Caco-2 (cell line): ENCODE results near the gene CNDP2. TPM values are rescaled to one million over a fixed set of nuclear protein-coding genes. Genes with fewer than 3 reads are reported as not detected.

Source experiments
- BruUV-seq: library from RNA; stranded (reverse); fragments of 400-500 nt; replicated peaks from 2 replicates; lab custom pipeline; 2021; lab: Mats Ljungman, UMichigan
- CTCF ChIA-PET: fragments of 300-600 bp; sonication (Branson Sonifier 250); formaldehyde crosslinking; loops from one replicate; lab custom pipeline; 2022; ENCODE audit warnings: antibody characterized with exemption; lab: Charles Lee
- POLR2A ChIA-PET: fragments of 300-600 bp; sonication (Branson Sonifier 250); formaldehyde crosslinking; loops from one replicate; lab custom pipeline; 2022; ENCODE audit warnings: antibody characterized with exemption; lab: Charles Lee
- DNase-seq, 2 experiments: peaks; one replicate each; pipeline versions ENCODE4 v3.0.0 to v3.0.0-alpha.2; 2020 to 2022
- H3K27me3 ChIP-seq: replicated peaks from 2 replicates; pipeline ENCODE4 v1.6.0; 2011; ENCODE audit warnings: low read length; ENCODE audit not compliant: control insufficient read depth, insufficient read depth
- H3K36me3 ChIP-seq: 2 replicates; pipeline ENCODE4 v1.5.1; 2011; ENCODE audit warnings: low read length; ENCODE audit not compliant: control insufficient read depth, insufficient read depth
- H3K4me1 ChIP-seq: fragments of 250-450 bp; sonication (Bioruptor Pico); 2 replicates; pipeline ENCODE4 v1.5.1; 2020; ENCODE audit warnings: mild to moderate bottlenecking
- H3K4me3 ChIP-seq: 2 replicates; pipeline ENCODE4 v1.5.1; 2011; ENCODE audit warnings: low read depth, mild to moderate bottlenecking, control low read depth, low read length
- H3K9me3 ChIP-seq: fragments of 250-450 bp; sonication (Bioruptor Pico); 2 replicates; pipeline ENCODE4 v1.5.1; 2020; ENCODE audit warnings: mild to moderate bottlenecking, moderate library complexity
- H3K27ac Mint-ChIP-seq: one replicate; pipeline ENCODE4 v1.8.0; 2022; ENCODE audit warnings: mixed read lengths; ENCODE audit not compliant: unreplicated experiment
- H3K27me3 Mint-ChIP-seq: one replicate; pipeline ENCODE4 v1.8.0; 2022; ENCODE audit warnings: mixed read lengths; ENCODE audit not compliant: insufficient read depth, unreplicated experiment
- H3K36me3 Mint-ChIP-seq: one replicate; pipeline ENCODE4 v1.8.0; 2022; ENCODE audit warnings: mild to moderate bottlenecking, mixed read lengths; ENCODE audit not compliant: insufficient read depth, unreplicated experiment
- H3K4me1 Mint-ChIP-seq: one replicate; pipeline ENCODE4 v1.8.0; 2022; ENCODE audit warnings: low read depth, mixed read lengths; ENCODE audit not compliant: unreplicated experiment
- H3K4me3 Mint-ChIP-seq: one replicate; pipeline ENCODE4 v1.8.0; 2022; ENCODE audit warnings: mild to moderate bottlenecking, moderate library complexity, mixed read lengths; ENCODE audit not compliant: unreplicated experiment
- H3K9me3 Mint-ChIP-seq: one replicate; pipeline ENCODE4 v1.8.0; 2022; ENCODE audit warnings: mixed read lengths; ENCODE audit not compliant: unreplicated experiment
- CTCF ChIP-seq, 2 experiments: fragments of 200-600 bp in 1 of 2; IDR thresholded peaks; 1 replicate in 1 of 2; 2 replicates in 1 of 2; pipeline versions ENCODE4 v1.5.1 to v1.8.0; 2011 to 2022; ENCODE audit warnings: antibody characterized with exemption in 1 of 2, control low read depth in 1 of 2, inconsistent platforms in 1 of 2, low read depth in 1 of 2, low read length in 1 of 2, mild to moderate bottlenecking in 1 of 2, moderate library complexity in 1 of 2; ENCODE audit not compliant: insufficient read depth in 1 of 2, severe bottlenecking in 1 of 2, unreplicated experiment in 1 of 2
- intact Hi-C: fragments of 100-400 bp; cut with micrococcal nuclease; formaldehyde crosslinking; loops from one replicate; pipeline ENCODE4 v1.10.0; 2022; ENCODE audit not compliant: unreplicated experiment
- total RNA-seq: library from RNA; stranded (reverse); gene quantifications from 2 replicates; pipeline ENCODE4 v1.2.3, GENCODE V29; 2022

CNDP2 gene
- total RNA-seq, 1 experiment from 2014 or later: 113 TPM

GRCh38 chr18:74513149-74513882 lies 17.2 kb downstream of the CNDP2 start:
- Histone ChIP-seq H3K4me3 (no peak overlapping the region), H3K27me3 (no peaks in the 10 kb centered on the region), H3K9me3 (no peaks in the 10 kb centered on the region), H3K36me3 (peaks cover 1% of the 10 kb centered on the region; the same call in 1 of the 2 replicates), H3K4me1 (peaks cover 42% of the 10 kb centered on the region)
- DNase-seq: no peak
- peaks cover 6% of the 10 kb centered on the region for H3K4me1 Mint-ChIP-seq
- H3K27me3 Mint-ChIP-seq: no peaks in the 10 kb centered on the region
- H3K36me3 Mint-ChIP-seq: peaks cover 23% of the 10 kb centered on the region
- CTCF ChIA-PET: no interaction called here
- intact Hi-C loops: no loop called here
- POLR2A ChIA-PET: no interaction called here
- BruUV-seq: no TSS peak
- H3K9me3 Mint-ChIP-seq: no peaks in the 10 kb centered on the region
- TF ChIP-seq CTCF (IDR thresholded peaks at IDR 0.05; ENCODE audit: insufficient read depth in 1 of 2, low read depth in 1 of 2, low read length in 1 of 2, severe bottlenecking in 1 of 2, unreplicated experiment in 1 of 2): no peak
- no peak overlapping the region for H3K4me3 Mint-ChIP-seq
- no peak overlapping the region for H3K27ac Mint-ChIP-seq

GRCh38 chr18:74513883-74514205 lies 17.7 kb downstream of the CNDP2 start:
- ChIA-PET CTCF (no interaction called here), POLR2A (no interaction called here)
- H3K4me3 ChIP-seq: no peak overlapping the region
- H3K36me3 ChIP-seq: peaks cover 1% of the 10 kb centered on the region; the same call in 1 of the 2 replicates
- Mint-ChIP-seq H3K9me3 (no peaks in the 10 kb centered on the region), H3K4me3 (no peak overlapping the region), H3K36me3 (peaks cover 25% of the 10 kb centered on the region), H3K4me1 (peaks cover 6% of the 10 kb centered on the region), H3K27me3 (no peaks in the 10 kb centered on the region), H3K27ac (no peak overlapping the region)
- TF ChIP-seq CTCF (IDR thresholded peaks at IDR 0.05; ENCODE audit: insufficient read depth in 1 of 2, low read depth in 1 of 2, low read length in 1 of 2, severe bottlenecking in 1 of 2, unreplicated experiment in 1 of 2): no peak
- peaks cover 38% of the 10 kb centered on the region for H3K4me1 ChIP-seq
- H3K9me3 ChIP-seq: no peaks in the 10 kb centered on the region
- DNase-seq: no peak
- intact Hi-C loops: no loop called here
- no TSS peak for BruUV-seq
- H3K27me3 ChIP-seq: no peaks in the 10 kb centered on the region

GRCh38 chr18:74514860-74515495 lies 18.8 kb downstream of the CNDP2 start:
- BruUV-seq: no TSS peak
- DNase-seq: no peak

More at GRCh38 chr18:74514860-74515495, 18.8 kb downstream of the CNDP2 start:
- ChIA-PET CTCF (interaction anchor here (0.9 kb wide), 1 partner anchor 37 kb away, joined by 3 read pairs; no protein-coding TSS in a partner anchor), POLR2A (no interaction called here)
- Histone ChIP-seq H3K9me3 (no peaks in the 10 kb centered on the region), H3K27me3 (no peaks in the 10 kb centered on the region), H3K4me3 (no peak overlapping the region), H3K36me3 (peaks cover 1% of the 10 kb centered on the region; the same call in 1 of the 2 replicates), H3K4me1 (peaks cover 33% of the 10 kb centered on the region)
- intact Hi-C loops: no loop called here
- peaks cover 6% of the 10 kb centered on the region for H3K4me1 Mint-ChIP-seq
- H3K9me3 Mint-ChIP-seq: no peaks in the 10 kb centered on the region
- no peak for TF ChIP-seq CTCF (IDR thresholded peaks at IDR 0.05; ENCODE audit: insufficient read depth in 1 of 2, low read depth in 1 of 2, low read length in 1 of 2, severe bottlenecking in 1 of 2, unreplicated experiment in 1 of 2)
- no peak overlapping the region for H3K4me3 Mint-ChIP-seq
- no peaks in the 10 kb centered on the region for H3K27me3 Mint-ChIP-seq
- peaks cover 31% of the 10 kb centered on the region for H3K36me3 Mint-ChIP-seq
- H3K27ac Mint-ChIP-seq: peak overlapping the region; percentile 57
